Left ventricle myocardium inferior (tissue), 1 donor: ENCODE measurements around the gene KRT7. TPM values are rescaled to one million over a fixed set of nuclear protein-coding genes. Genes with fewer than 3 reads are reported as not detected.

Experiments used
- DNase-seq: peaks from one replicate; pipeline ENCODE4 v3.0.0-alpha.2; 2020
- H3K27ac ChIP-seq: fragments of 200-600 bp; replicated peaks from 2 replicates; pipeline ENCODE4 v1.8.0; 2021
- H3K27me3 ChIP-seq: fragments of 200-600 bp; 2 replicates; pipeline ENCODE4 v1.8.0; 2021; ENCODE audit warnings: low read depth
- H3K36me3 ChIP-seq: fragments of 200-600 bp; 2 replicates; pipeline ENCODE4 v1.8.0; 2021
- H3K4me1 ChIP-seq: fragments of 200-600 bp; 2 replicates; pipeline ENCODE4 v1.8.0; 2021
- H3K4me3 ChIP-seq: fragments of 200-600 bp; 2 replicates; pipeline ENCODE4 v1.8.0; 2021; ENCODE audit warnings: mild to moderate bottlenecking, moderate library complexity
- H3K9me3 ChIP-seq: fragments of 200-600 bp; replicated peaks from 2 replicates; pipeline ENCODE4 v1.8.0; 2021
- CTCF ChIP-seq: fragments of 200-600 bp; IDR thresholded peaks from 2 replicates; pipeline ENCODE4 v1.8.0; 2021; ENCODE audit warnings: antibody characterized with exemption, mild to moderate bottlenecking, borderline replicate concordance
- intact Hi-C: fragments of 100-400 bp; cut with micrococcal nuclease; formaldehyde crosslinking; loops from one replicate; pipeline ENCODE4 v1.11.0; 2022
- total RNA-seq: library from RNA; stranded (reverse); fragmentation: NEBNext Ultra II Directional; extraction: Animal tissue kit (Norgen Biotek cat#: 25700); gene quantifications from one replicate; pipeline ENCODE4 v1.2.1, GENCODE V29; 2021
- donor health status: DM: no; HTN: yes; CAD: no; lungs with severe emphysema.

Gene KRT7
- total RNA-seq, 1 donor from 2014 or later: not detected

- Histone ChIP-seq H3K36me3 (no peaks in the 10 kb centered on the region), H3K4me1 (peaks cover 5% of the 10 kb centered on the region), H3K27ac (no peak overlapping the region), H3K9me3 (no peaks in the 10 kb centered on the region), H3K27me3 (peaks cover 29% of the 10 kb centered on the region), H3K4me3 (no peak overlapping the region)
- DNase-seq: no peak
- TF ChIP-seq CTCF: no peak
- intact Hi-C loops: no loop called here
Measured at GRCh38 chr12:52216807-52217206, 16.2 kb upstream of the KRT7 start.

GRCh38 chr12:52217223-52217622, 15.8 kb upstream of the KRT7 start:
- DNase-seq: peak; percentile 65
- intact Hi-C loops: no loop called here
- peak overlapping the region; percentile 14 for H3K27ac ChIP-seq
- no peak overlapping the region for H3K4me3 ChIP-seq
- H3K36me3 ChIP-seq: no peaks in the 10 kb centered on the region
- H3K9me3 ChIP-seq: no peaks in the 10 kb centered on the region
- H3K4me1 ChIP-seq: peaks cover 5% of the 10 kb centered on the region
- peaks cover 33% of the 10 kb centered on the region for H3K27me3 ChIP-seq
- TF ChIP-seq CTCF: no peak

- intact Hi-C loops: no loop called here
- Histone ChIP-seq H3K27ac (no peak overlapping the region), H3K9me3 (no peaks in the 10 kb centered on the region), H3K4me1 (peaks cover 5% of the 10 kb centered on the region), H3K36me3 (no peaks in the 10 kb centered on the region), H3K27me3 (peaks cover 41% of the 10 kb centered on the region), H3K4me3 (no peak overlapping the region)
- no peak for DNase-seq
- TF ChIP-seq CTCF: no peak
Measured at GRCh38 chr12:52218001-52218400, 15.0 kb upstream of the KRT7 start.

GRCh38 chr12:52220477-52220876, 12.6 kb upstream of the KRT7 start:
- Histone ChIP-seq H3K9me3 (no peaks in the 10 kb centered on the region), H3K36me3 (no peaks in the 10 kb centered on the region), H3K27me3 (peaks cover 52% of the 10 kb centered on the region), H3K4me3 (no peak overlapping the region), H3K27ac (no peak overlapping the region), H3K4me1 (peaks cover 5% of the 10 kb centered on the region)
- DNase-seq: no peak
- TF ChIP-seq CTCF: no peak
- intact Hi-C loops: no loop called here

GRCh38 chr12:52221070-52221781, 11.8 kb upstream of the KRT7 start:
- no peak overlapping the region for H3K27ac ChIP-seq
- H3K27me3 ChIP-seq: peaks cover 52% of the 10 kb centered on the region
- no peaks in the 10 kb centered on the region for H3K9me3 ChIP-seq
- H3K4me1 ChIP-seq: peaks cover 5% of the 10 kb centered on the region
- H3K36me3 ChIP-seq: no peaks in the 10 kb centered on the region
- intact Hi-C loops: no loop called here
- DNase-seq: no peak
- TF ChIP-seq CTCF: no peak
- no peak overlapping the region for H3K4me3 ChIP-seq
